ENCODE measurements around the gene MIER2.

GRCh38 chr19:367963-368629, 23.5 kb upstream of the MIER2 start:
- TF ChIP-seq CTCF (IDR thresholded peaks at IDR 0.05) (no peak), PBX3 (IDR thresholded peaks at IDR 0.05) (no peak), EP300 (IDR thresholded peaks at IDR 0.05; ENCODE audit: borderline replicate concordance in 1 of 2, low read depth in 1 of 2, low read length in 1 of 2) (no peak), RAD21 (IDR thresholded peaks at IDR 0.05; ENCODE audit: low read length) (no peak), YY1 (IDR thresholded peaks at IDR 0.05; ENCODE audit: low read depth) (no peak), TCF12 (IDR thresholded peaks at IDR 0.05) (no peak), EZH2phosphoT487 (IDR thresholded peaks at IDR 0.05; ENCODE audit: borderline replicate concordance, low read depth) (no peak), SIN3A (IDR thresholded peaks at IDR 0.05; ENCODE audit: borderline replicate concordance, low read depth, low read length) (no peak), MAX (IDR thresholded peaks at IDR 0.05; ENCODE audit: low read depth) (no peak), ZBTB33 (IDR thresholded peaks at IDR 0.05; ENCODE audit: borderline replicate concordance, low read depth) (no peak), IRF3 (IDR thresholded peaks at IDR 0.05; ENCODE audit: low read depth, low read length) (no peak)
